HFF-Myc (cell line): ENCODE measurements around the gene ZNF207.

Experiments
- DNase-seq: peaks from one replicate; pipeline ENCODE4 v3.0.0-alpha.2; 2011; ENCODE audit warnings: low read depth; ENCODE audit errors: extremely low read depth
- H3K4me3 ChIP-seq: replicated peaks from 2 replicates; pipeline ENCODE4 v1.5.1; 2011; ENCODE audit warnings: low read depth, mild to moderate bottlenecking, control low read depth, low read length
- CTCF ChIP-seq: IDR thresholded peaks from 2 replicates; pipeline ENCODE4 v1.5.1; 2012; ENCODE audit warnings: mild to moderate bottlenecking, low read depth, low read length, control low read depth; ENCODE audit errors: missing control alignments

Gene ZNF207

GRCh38 chr17:32320847-32321246 is 29.1 kb upstream of the ZNF207 start:
- no peak for DNase-seq
- H3K4me3 ChIP-seq = no peak overlapping the region
- no peak for TF ChIP-seq CTCF

GRCh38 chr17:32323046-32323445 is 26.9 kb upstream of the ZNF207 start:
- no peak for TF ChIP-seq CTCF
- H3K4me3 ChIP-seq = no peak overlapping the region
- DNase-seq = no peak

- no peak for TF ChIP-seq CTCF
- no peak for DNase-seq
- H3K4me3 ChIP-seq = no peak overlapping the region
Observed at GRCh38 chr17:32323811-32324491, 26.0 kb upstream of the ZNF207 start.

- no peak for DNase-seq
- no peak overlapping the region for H3K4me3 ChIP-seq
- TF ChIP-seq CTCF = no peak
Observed at GRCh38 chr17:32327911-32328310, 22.0 kb upstream of the ZNF207 start.

GRCh38 chr17:32330147-32330546 is 19.8 kb upstream of the ZNF207 start:
- no peak overlapping the region for H3K4me3 ChIP-seq
- TF ChIP-seq CTCF = no peak
- no peak for DNase-seq

- no peak overlapping the region for H3K4me3 ChIP-seq
- TF ChIP-seq CTCF = no peak
- DNase-seq = no peak
Observed at GRCh38 chr17:32331243-32332040, 18.5 kb upstream of the ZNF207 start.
